ENCODE results near the gene RAPGEF4.

The RAPGEF4 gene

GRCh38 chr2:172970660-172971059, 235.0 kb downstream of the RAPGEF4 start:
- H3K4me2 ChIP-seq (ENCODE audit: insufficient read depth, low read length, poor library complexity, severe bottlenecking), result no peak overlapping the region
- H2AK5ac ChIP-seq (ENCODE audit: low read depth, low read length), result no peak overlapping the region
- H3K9me3 ChIP-seq (replicated peaks in 1 of 2; ENCODE audit: control insufficient read depth in 2 of 2, insufficient read depth in 1 of 2, low read depth in 1 of 2, low read length in 2 of 2), result no peaks in the 10 kb centered on the region
- H3K4me3 ChIP-seq (ENCODE audit: low read length in 2 of 2), result no peak overlapping the region
- no peak overlapping the region for H2BK15ac ChIP-seq (ENCODE audit: low read length)
- no peaks in the 10 kb centered on the region for H3K36me3 ChIP-seq (replicated peaks in 1 of 2; ENCODE audit: control insufficient read depth in 2 of 2, insufficient read depth in 2 of 2, low read length in 2 of 2)
- H3K14ac ChIP-seq (ENCODE audit: low read length), result no peak overlapping the region
- H3K18ac ChIP-seq (ENCODE audit: low read length), result no peak overlapping the region
- no peak overlapping the region for H3K4ac ChIP-seq (ENCODE audit: low read length)
- DNase-seq (ENCODE audit: low spot score), result no peak
- H2BK12ac ChIP-seq (ENCODE audit: low read length), result no peak overlapping the region
- H3K9ac ChIP-seq (ENCODE audit: low read depth, low read length, poor library complexity), result no peak overlapping the region
- H3K27ac ChIP-seq (replicated peaks; ENCODE audit: low read length), result no peak overlapping the region
- H3K79me1 ChIP-seq (ENCODE audit: low read depth, low read length), result no peaks in the 10 kb centered on the region
- H4K8ac ChIP-seq (ENCODE audit: low read depth, low read length), result no peak overlapping the region
- H3K27me3 ChIP-seq (ENCODE audit: control insufficient read depth in 3 of 3, insufficient read depth in 3 of 3, low read depth in 1 of 3, low read length in 3 of 3), result no peaks in the 10 kb centered on the region
- H4K91ac ChIP-seq (ENCODE audit: low read depth, low read length, poor library complexity), result no peak overlapping the region
- H3K23ac ChIP-seq (ENCODE audit: low read depth, low read length, poor library complexity), result no peak overlapping the region
- H2BK120ac ChIP-seq (ENCODE audit: low read depth, low read length), result no peak overlapping the region
- no peak overlapping the region for H2BK5ac ChIP-seq (ENCODE audit: low read length)
- WGBS, 2 donors (ENCODE audit: extremely low coverage in 2 of 2, insufficient read length in 2 of 2, insufficient replicate concordance in 1 of 2), result no CpG with 5 or more reads among the region's 4 CpGs
- H3K4me1 ChIP-seq (ENCODE audit: control insufficient read depth in 2 of 2, insufficient read depth in 1 of 2, low read depth in 1 of 2, low read length in 2 of 2), result peaks cover 0 to 2% of the 10 kb centered on the region in 2 donors
- no peak overlapping the region for H2AFZ ChIP-seq (ENCODE audit: low read length)

GRCh38 chr2:172972005-172972619, 236.5 kb downstream of the RAPGEF4 start:
- Histone ChIP-seq H2AK5ac (ENCODE audit: low read depth, low read length) (no peak overlapping the region), H3K4me1 (ENCODE audit: control insufficient read depth in 2 of 2, insufficient read depth in 1 of 2, low read depth in 1 of 2, low read length in 2 of 2) (no peaks in the 10 kb centered on the region), H3K9ac (ENCODE audit: low read depth, low read length, poor library complexity) (no peak overlapping the region), H3K4me3 (ENCODE audit: low read length in 2 of 2) (no peak overlapping the region), H3K9me3 (replicated peaks in 1 of 2; ENCODE audit: control insufficient read depth in 2 of 2, insufficient read depth in 1 of 2, low read depth in 1 of 2, low read length in 2 of 2) (no peaks in the 10 kb centered on the region), H3K14ac (ENCODE audit: low read length) (no peak overlapping the region), H2BK5ac (ENCODE audit: low read length) (no peak overlapping the region), H2BK12ac (ENCODE audit: low read length) (no peak overlapping the region), H3K4me2 (ENCODE audit: insufficient read depth, low read length, poor library complexity, severe bottlenecking) (no peak overlapping the region), H3K4ac (ENCODE audit: low read length) (no peak overlapping the region), H4K8ac (ENCODE audit: low read depth, low read length) (no peak overlapping the region), H3K27ac (replicated peaks; ENCODE audit: low read length) (no peak overlapping the region), H2BK120ac (ENCODE audit: low read depth, low read length) (no peak overlapping the region), H4K91ac (ENCODE audit: low read depth, low read length, poor library complexity) (no peak overlapping the region), H2AFZ (ENCODE audit: low read length) (no peak overlapping the region), H3K36me3 (replicated peaks in 1 of 2; ENCODE audit: control insufficient read depth in 2 of 2, insufficient read depth in 2 of 2, low read length in 2 of 2) (no peaks in the 10 kb centered on the region), H3K79me1 (ENCODE audit: low read depth, low read length) (no peaks in the 10 kb centered on the region), H2BK15ac (ENCODE audit: low read length) (no peak overlapping the region), H3K18ac (ENCODE audit: low read length) (no peak overlapping the region), H3K27me3 (ENCODE audit: control insufficient read depth in 3 of 3, insufficient read depth in 3 of 3, low read depth in 1 of 3, low read length in 3 of 3) (peaks cover 0 to 3% (median 0%) of the 10 kb centered on the region in 3 experiments), H3K23ac (ENCODE audit: low read depth, low read length, poor library complexity) (no peak overlapping the region)
- DNase-seq (ENCODE audit: low spot score), result peak; percentile 36
- WGBS, 2 donors (ENCODE audit: extremely low coverage in 2 of 2, insufficient read length in 2 of 2, insufficient replicate concordance in 1 of 2), result no CpG with 5 or more reads among the region's 12 CpGs

GRCh38 chr2:172974762-172975161, 239.1 kb downstream of the RAPGEF4 start:
- Histone ChIP-seq H2AFZ (ENCODE audit: low read length) (no peak overlapping the region), H3K23ac (ENCODE audit: low read depth, low read length, poor library complexity) (no peak overlapping the region), H3K27ac (replicated peaks; ENCODE audit: low read length) (no peak overlapping the region), H3K79me1 (ENCODE audit: low read depth, low read length) (no peaks in the 10 kb centered on the region), H3K9me3 (replicated peaks in 1 of 2; ENCODE audit: control insufficient read depth in 2 of 2, insufficient read depth in 1 of 2, low read depth in 1 of 2, low read length in 2 of 2) (no peaks in the 10 kb centered on the region), H4K8ac (ENCODE audit: low read depth, low read length) (no peak overlapping the region), H3K4ac (ENCODE audit: low read length) (no peak overlapping the region), H2BK15ac (ENCODE audit: low read length) (no peak overlapping the region), H3K9ac (ENCODE audit: low read depth, low read length, poor library complexity) (no peak overlapping the region), H3K4me1 (ENCODE audit: control insufficient read depth in 2 of 2, insufficient read depth in 1 of 2, low read depth in 1 of 2, low read length in 2 of 2) (peaks cover 0 to 10% of the 10 kb centered on the region in 2 donors), H3K4me3 (ENCODE audit: low read length in 2 of 2) (no peak overlapping the region), H2BK5ac (ENCODE audit: low read length) (no peak overlapping the region), H2BK120ac (ENCODE audit: low read depth, low read length) (no peak overlapping the region), H2BK12ac (ENCODE audit: low read length) (no peak overlapping the region), H2AK5ac (ENCODE audit: low read depth, low read length) (no peak overlapping the region), H3K4me2 (ENCODE audit: insufficient read depth, low read length, poor library complexity, severe bottlenecking) (no peak overlapping the region), H3K27me3 (ENCODE audit: control insufficient read depth in 3 of 3, insufficient read depth in 3 of 3, low read depth in 1 of 3, low read length in 3 of 3) (peaks cover 0 to 3% (median 0%) of the 10 kb centered on the region in 3 experiments), H3K18ac (ENCODE audit: low read length) (no peak overlapping the region), H3K36me3 (replicated peaks in 1 of 2; ENCODE audit: control insufficient read depth in 2 of 2, insufficient read depth in 2 of 2, low read length in 2 of 2) (no peaks in the 10 kb centered on the region), H4K91ac (ENCODE audit: low read depth, low read length, poor library complexity) (no peak overlapping the region), H3K14ac (ENCODE audit: low read length) (no peak overlapping the region)
- no peak for DNase-seq (ENCODE audit: low spot score)
- WGBS, 2 donors (ENCODE audit: extremely low coverage in 2 of 2, insufficient read length in 2 of 2, insufficient replicate concordance in 1 of 2), result no CpG with 5 or more reads among the region's 4 CpGs

- H3K79me1 ChIP-seq (ENCODE audit: low read depth, low read length), result no peaks in the 10 kb centered on the region
- H2BK120ac ChIP-seq (ENCODE audit: low read depth, low read length), result no peak overlapping the region
- no peak overlapping the region for H3K14ac ChIP-seq (ENCODE audit: low read length)
- no peak overlapping the region for H2BK15ac ChIP-seq (ENCODE audit: low read length)
- no peak overlapping the region for H4K91ac ChIP-seq (ENCODE audit: low read depth, low read length, poor library complexity)
- no peak overlapping the region for H3K4ac ChIP-seq (ENCODE audit: low read length)
- no peak overlapping the region for H3K18ac ChIP-seq (ENCODE audit: low read length)
- no peak for DNase-seq (ENCODE audit: low spot score)
- no peak overlapping the region for H3K4me2 ChIP-seq (ENCODE audit: insufficient read depth, low read length, poor library complexity, severe bottlenecking)
- WGBS, 2 donors (ENCODE audit: extremely low coverage in 2 of 2, insufficient read length in 2 of 2, insufficient replicate concordance in 1 of 2), result no CpG with 5 or more reads among the region's 4 CpGs
- H3K4me3 ChIP-seq (ENCODE audit: low read length in 2 of 2), result no peak overlapping the region
- no peak overlapping the region for H3K27ac ChIP-seq (replicated peaks; ENCODE audit: low read length)
- H3K9me3 ChIP-seq (replicated peaks in 1 of 2; ENCODE audit: control insufficient read depth in 2 of 2, insufficient read depth in 1 of 2, low read depth in 1 of 2, low read length in 2 of 2), result no peaks in the 10 kb centered on the region
- H3K23ac ChIP-seq (ENCODE audit: low read depth, low read length, poor library complexity), result no peak overlapping the region
- H2BK5ac ChIP-seq (ENCODE audit: low read length), result no peak overlapping the region
- no peak overlapping the region for H2BK12ac ChIP-seq (ENCODE audit: low read length)
- H2AK5ac ChIP-seq (ENCODE audit: low read depth, low read length), result no peak overlapping the region
- no peak overlapping the region for H2AFZ ChIP-seq (ENCODE audit: low read length)
- no peak overlapping the region for H3K9ac ChIP-seq (ENCODE audit: low read depth, low read length, poor library complexity)
- no peak overlapping the region for H4K8ac ChIP-seq (ENCODE audit: low read depth, low read length)
- H3K36me3 ChIP-seq (replicated peaks in 1 of 2; ENCODE audit: control insufficient read depth in 2 of 2, insufficient read depth in 2 of 2, low read length in 2 of 2), result no peaks in the 10 kb centered on the region
- H3K27me3 ChIP-seq (ENCODE audit: control insufficient read depth in 3 of 3, insufficient read depth in 3 of 3, low read depth in 1 of 3, low read length in 3 of 3), result peaks cover 0 to 3% (median 0%) of the 10 kb centered on the region in 3 experiments
- peaks cover 0 to 10% of the 10 kb centered on the region in 2 donors for H3K4me1 ChIP-seq (ENCODE audit: control insufficient read depth in 2 of 2, insufficient read depth in 1 of 2, low read depth in 1 of 2, low read length in 2 of 2)
These were observed 240.5 kb downstream of the RAPGEF4 start for GRCh38 chr2:172976116-172976515.
